Stimulated activated CD4-positive, alpha-beta T cell treated with anti-CD3 and anti-CD28 coated beads, Interleukin-2, amount 100 ng/mL, for 24 hours (primary cell): ENCODE data around the gene NOPCHAP1.

Source experiments
- DNase-seq, 2 donors: peaks; one replicate each; pipeline ENCODE4 v3.0.0-alpha.2; 2020

The NOPCHAP1 gene

DNA sequence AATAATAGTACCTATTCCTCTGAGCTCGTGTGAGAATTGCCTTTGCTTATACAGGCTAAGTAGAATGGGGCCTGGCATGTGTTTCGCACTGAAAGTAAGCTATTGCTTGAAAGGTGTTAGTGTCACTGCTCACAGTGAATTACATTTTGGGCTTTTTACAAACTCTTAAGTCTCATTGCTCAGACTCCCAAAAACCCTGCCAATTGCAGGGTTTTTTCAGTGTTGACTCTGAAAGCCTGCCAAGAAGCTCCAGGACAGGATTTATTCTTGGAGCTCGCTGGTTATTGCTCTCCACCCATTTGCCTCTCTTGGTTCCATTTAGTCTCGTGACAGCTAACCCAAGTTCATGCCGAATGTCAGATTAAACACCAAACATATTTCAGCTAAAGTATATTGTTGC, 39.8 kb downstream of the NOPCHAP1 start:
- DNase-seq, result no peak

DNA sequence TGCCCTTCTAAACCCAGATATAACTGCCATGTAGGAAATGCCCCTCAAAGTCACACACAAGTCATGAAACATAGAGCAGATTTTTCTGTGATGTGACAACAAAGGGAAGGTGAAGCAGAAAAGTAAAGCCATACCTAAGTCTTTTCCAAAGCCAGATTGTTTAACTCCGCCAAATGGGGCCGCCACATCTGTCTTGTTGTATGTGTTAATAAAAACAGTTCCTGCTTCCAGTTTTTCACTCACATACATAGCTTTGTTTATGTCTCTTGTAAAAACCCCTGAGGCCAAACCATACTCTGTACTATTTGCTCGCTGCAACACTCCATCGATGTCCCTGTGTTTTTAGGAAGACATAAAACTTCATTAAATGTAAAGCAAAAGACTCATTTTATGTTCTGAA, 40.3 kb downstream of the NOPCHAP1 start:
- no peak for DNase-seq

DNA sequence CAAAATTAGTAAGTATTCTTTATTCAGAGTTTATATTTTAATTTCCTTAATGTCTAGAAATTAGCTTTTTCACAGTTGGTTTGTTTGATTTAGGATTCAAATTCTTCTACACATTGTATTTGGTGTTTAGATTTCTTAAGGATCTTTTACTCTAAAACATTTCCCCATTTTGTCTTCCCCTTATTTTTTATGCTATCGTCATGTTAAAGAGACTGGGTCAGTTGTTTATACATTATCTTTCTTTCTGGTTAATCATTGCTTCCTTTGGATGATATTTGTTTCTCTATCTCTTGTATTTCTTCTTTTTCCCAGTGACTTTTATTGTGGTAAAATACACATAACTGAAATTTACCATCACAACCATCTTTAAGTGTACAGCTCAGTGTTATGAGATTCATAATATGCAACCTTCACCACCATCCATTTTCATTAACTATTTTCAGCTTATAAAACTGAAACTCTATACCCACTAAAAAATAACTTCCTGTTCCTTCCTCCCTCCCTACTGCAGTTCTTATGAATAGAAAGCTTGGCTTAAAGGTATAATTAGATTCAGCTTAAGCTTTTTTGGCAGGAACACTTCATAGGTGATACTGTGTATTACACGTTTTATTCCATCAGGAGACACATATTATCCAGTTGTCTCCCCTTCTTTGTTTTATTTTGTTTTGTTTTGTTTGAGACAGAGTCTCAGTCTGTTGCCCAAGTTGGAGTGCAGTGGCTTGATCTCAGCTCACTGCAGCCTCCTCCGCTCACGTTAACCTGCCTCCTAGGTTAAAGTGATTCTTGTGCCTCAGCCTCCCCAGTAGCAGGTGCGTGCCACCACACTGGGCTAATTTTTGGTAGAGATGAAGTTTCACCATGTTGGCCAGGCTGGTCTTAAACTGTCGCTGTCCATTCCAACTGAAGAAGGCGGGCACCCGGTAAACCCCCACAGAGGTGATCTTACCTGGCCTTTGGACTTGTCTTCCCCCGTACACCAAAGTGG, 45.0 kb downstream of the NOPCHAP1 start:
- DNase-seq, result no peak

DNA sequence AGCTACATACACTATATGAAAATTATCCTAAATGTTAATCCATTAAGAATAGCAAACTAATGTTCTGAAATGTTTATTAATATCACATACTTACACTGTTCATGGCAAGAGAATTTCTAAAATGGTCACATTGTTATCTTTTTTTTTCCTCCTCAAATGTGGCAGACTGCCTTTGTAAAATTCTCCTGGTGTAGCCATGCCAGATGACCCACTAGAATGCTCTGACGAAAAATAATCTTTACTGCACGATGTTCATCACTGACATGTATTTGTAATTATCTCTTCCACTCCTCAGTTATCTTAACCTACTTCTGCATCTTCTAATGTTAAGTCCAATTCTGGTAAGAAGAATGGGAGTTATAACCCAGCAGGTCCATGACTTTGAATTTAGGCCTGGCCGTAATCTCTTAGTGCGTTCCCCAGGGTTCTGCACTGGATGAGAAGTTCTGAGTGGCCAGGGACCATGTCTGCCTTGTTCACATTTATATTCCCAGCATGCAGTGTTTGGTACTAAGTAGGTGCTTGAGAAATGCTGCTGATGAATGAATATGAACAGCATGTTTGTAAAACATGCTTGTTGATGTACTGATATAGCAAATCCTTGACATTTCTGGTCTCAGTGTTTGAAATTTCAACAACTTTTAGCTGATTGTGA, 46.7 kb downstream of the NOPCHAP1 start:
- no peak for DNase-seq

DNA sequence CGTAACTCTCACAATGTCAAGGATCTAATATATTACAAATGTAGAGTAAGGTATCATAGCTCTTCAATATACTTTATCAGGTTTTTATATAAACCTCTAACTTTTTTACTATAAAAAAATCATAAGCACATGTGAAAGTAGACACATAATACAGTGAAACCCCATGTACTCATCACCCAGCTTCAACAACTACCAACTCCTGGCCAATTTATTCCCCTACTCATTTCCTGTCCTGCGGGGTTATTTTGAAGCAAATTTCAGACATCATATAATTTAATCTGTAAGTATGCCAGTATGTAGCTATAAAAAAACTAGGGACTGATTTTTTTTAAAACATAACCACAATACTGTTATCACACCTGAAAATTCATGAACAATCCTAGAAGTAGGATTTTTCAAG, 47.7 kb downstream of the NOPCHAP1 start:
- no peak for DNase-seq
